ENCODE measurements around the gene CBX4.
A peak's percentile ranks its signal among the peaks of the same experiment; 100 is the strongest.

GRCh38 chr17:79834565-79835469 lies 4.4 kb downstream of the CBX4 start:
- TF ChIP-seq, protein P1, sequence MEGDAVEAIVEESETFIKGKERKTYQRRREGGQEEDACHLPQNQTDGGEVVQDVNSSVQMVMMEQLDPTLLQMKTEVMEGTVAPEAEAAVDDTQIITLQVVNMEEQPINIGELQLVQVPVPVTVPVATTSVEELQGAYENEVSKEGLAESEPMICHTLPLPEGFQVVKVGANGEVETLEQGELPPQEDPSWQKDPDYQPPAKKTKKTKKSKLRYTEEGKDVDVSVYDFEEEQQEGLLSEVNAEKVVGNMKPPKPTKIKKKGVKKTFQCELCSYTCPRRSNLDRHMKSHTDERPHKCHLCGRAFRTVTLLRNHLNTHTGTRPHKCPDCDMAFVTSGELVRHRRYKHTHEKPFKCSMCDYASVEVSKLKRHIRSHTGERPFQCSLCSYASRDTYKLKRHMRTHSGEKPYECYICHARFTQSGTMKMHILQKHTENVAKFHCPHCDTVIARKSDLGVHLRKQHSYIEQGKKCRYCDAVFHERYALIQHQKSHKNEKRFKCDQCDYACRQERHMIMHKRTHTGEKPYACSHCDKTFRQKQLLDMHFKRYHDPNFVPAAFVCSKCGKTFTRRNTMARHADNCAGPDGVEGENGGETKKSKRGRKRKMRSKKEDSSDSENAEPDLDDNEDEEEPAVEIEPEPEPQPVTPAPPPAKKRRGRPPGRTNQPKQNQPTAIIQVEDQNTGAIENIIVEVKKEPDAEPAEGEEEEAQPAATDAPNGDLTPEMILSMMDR (conservative IDR thresholded peaks at IDR 0.05; ENCODE audit: low read depth, low read length): peak; percentile 56
- TF ChIP-seq, protein P2, sequence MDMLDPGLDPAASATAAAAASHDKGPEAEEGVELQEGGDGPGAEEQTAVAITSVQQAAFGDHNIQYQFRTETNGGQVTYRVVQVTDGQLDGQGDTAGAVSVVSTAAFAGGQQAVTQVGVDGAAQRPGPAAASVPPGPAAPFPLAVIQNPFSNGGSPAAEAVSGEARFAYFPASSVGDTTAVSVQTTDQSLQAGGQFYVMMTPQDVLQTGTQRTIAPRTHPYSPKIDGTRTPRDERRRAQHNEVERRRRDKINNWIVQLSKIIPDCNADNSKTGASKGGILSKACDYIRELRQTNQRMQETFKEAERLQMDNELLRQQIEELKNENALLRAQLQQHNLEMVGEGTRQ (IDR thresholded peaks at IDR 0.05; ENCODE audit: low read depth, low read length): no peak
- TF ChIP-seq SMC3 (IDR thresholded peaks at IDR 0.05; ENCODE audit: low read depth, low read length) (peak; percentile 52), RCOR1 (IDR thresholded peaks at IDR 0.05; ENCODE audit: insufficient replicate concordance, low read length) (no peak), CEBPB (IDR thresholded peaks at IDR 0.05; ENCODE audit: low read depth, low read length) (no peak)

All from IMR-90 (cell line).